Renal pelvis (tissue), 3 donors: ENCODE data around the gene ZMAT2. TPM values are rescaled to one million over a fixed set of nuclear protein-coding genes. Genes with fewer than 3 reads are reported as not detected.

Source experiments
- polyA plus RNA-seq, 3 donors: library from polyadenylated mRNA; unstranded; fragments of 120-200 nt; gene quantifications; one replicate each; pipeline ENCODE4 v1.2.1, GENCODE V29; 2013; ENCODE audit not compliant: insufficient read length in 3 of 3

ZMAT2 gene
- polyA plus RNA-seq, 3 donors: 97.1 to 131 (median 127) TPM

Other genes with a start within 250 kb of the ZMAT2 start
- gene EIF4EBP3, start 152.8 kb upstream of the ZMAT2 start, polyA plus RNA-seq: 10 to 100 TPM; 10.6 to 15.0 (median 11.9) TPM
- 10 to 100 TPM; 26.8 to 31.7 (median 27.0) TPM for gene SRA1, start 143.0 kb upstream of the ZMAT2 start, polyA plus RNA-seq
- gene APBB3, start 135.8 kb upstream of the ZMAT2 start, polyA plus RNA-seq: 10 to 100 TPM; 31.8 to 65.7 (median 61.0) TPM
- gene SLC35A4, start 135.6 kb upstream of the ZMAT2 start, polyA plus RNA-seq: 10 to 100 TPM; 77.1 to 87.2 (median 85.2) TPM
- 10 to 100 TPM in 2 of 3 donors, 1 to 10 TPM in 1; 8.4 to 10.6 (median 10.3) TPM for gene CD14, start 67.3 kb upstream of the ZMAT2 start, polyA plus RNA-seq
- gene TMCO6, start 61.0 kb upstream of the ZMAT2 start, polyA plus RNA-seq: 10 to 100 TPM; 16.5 to 25.0 (median 22.1) TPM
- 10 to 100 TPM; 83.0 to 99.7 (median 99.4) TPM for gene NDUFA2, start 52.8 kb upstream of the ZMAT2 start, polyA plus RNA-seq
- 100 to 1,000 TPM; 147 to 180 (median 177) TPM for gene IK, start 52.6 kb upstream of the ZMAT2 start, polyA plus RNA-seq
- gene WDR55, start 35.5 kb upstream of the ZMAT2 start, polyA plus RNA-seq: 10 to 100 TPM; 14.4 to 19.2 (median 18.6) TPM
- gene DND1, start 26.9 kb upstream of the ZMAT2 start, polyA plus RNA-seq: under 1 TPM in 2 of 3 donors, not detected in 1; 0.44 to 0.58 TPM
- gene HARS1, start 9.1 kb upstream of the ZMAT2 start, polyA plus RNA-seq: 10 to 100 TPM; 67.5 to 81.8 (median 75.1) TPM
- 10 to 100 TPM; 43.1 to 62.8 (median 55.1) TPM for gene HARS2, start 9.0 kb upstream of the ZMAT2 start, polyA plus RNA-seq
- under 1 TPM in 1 of 3 donors, not detected in 2; 0.15 TPM for gene PCDHA1, start 85.7 kb downstream of the ZMAT2 start, polyA plus RNA-seq
- gene PCDHA2, start 94.4 kb downstream of the ZMAT2 start, polyA plus RNA-seq: under 1 TPM; 0.18 to 0.32 (median 0.20) TPM
- under 1 TPM; 0.33 to 0.40 (median 0.38) TPM for gene PCDHA3, start 100.6 kb downstream of the ZMAT2 start, polyA plus RNA-seq
- gene PCDHA4, start 106.6 kb downstream of the ZMAT2 start, polyA plus RNA-seq: 1 to 10 TPM in 1 of 3 donors, under 1 TPM in 2; 0.73 to 1.2 (median 0.81) TPM
- under 1 TPM; 0.09 to 0.18 (median 0.14) TPM for gene PCDHA5, start 121.2 kb downstream of the ZMAT2 start, polyA plus RNA-seq
- under 1 TPM; 0.25 to 0.37 (median 0.32) TPM for gene PCDHA6, start 127.5 kb downstream of the ZMAT2 start, polyA plus RNA-seq
- under 1 TPM; 0.19 to 0.47 (median 0.34) TPM for gene PCDHA7, start 133.8 kb downstream of the ZMAT2 start, polyA plus RNA-seq
- gene PCDHA8, start 140.7 kb downstream of the ZMAT2 start, polyA plus RNA-seq: under 1 TPM in 1 of 3 donors, not detected in 2; 0.10 TPM
- under 1 TPM; 0.03 to 0.08 (median 0.06) TPM for gene PCDHA9, start 147.9 kb downstream of the ZMAT2 start, polyA plus RNA-seq
- gene PCDHA10, start 155.4 kb downstream of the ZMAT2 start, polyA plus RNA-seq: under 1 TPM; 0.33 to 0.59 (median 0.39) TPM
- under 1 TPM; 0.05 to 0.24 (median 0.18) TPM for gene PCDHA11, start 168.5 kb downstream of the ZMAT2 start, polyA plus RNA-seq
- under 1 TPM in 2 of 3 donors, not detected in 1; 0.07 to 0.14 TPM for gene PCDHA12, start 174.9 kb downstream of the ZMAT2 start, polyA plus RNA-seq
- under 1 TPM in 1 of 3 donors, not detected in 2; 0.07 TPM for gene PCDHA13, start 181.7 kb downstream of the ZMAT2 start, polyA plus RNA-seq
- under 1 TPM; 0.06 to 0.10 (median 0.06) TPM for gene PCDHAC1, start 225.9 kb downstream of the ZMAT2 start, polyA plus RNA-seq